GM18870 (cell line): ENCODE data around the gene RUSC1.
"Not testable (repeated sequence)": the region's sequence is repeated elsewhere in the genome, so short reads cannot be mapped to it uniquely, and the experiment has no call there.

Source experiments
- ATAC-seq: cut with Tn5 transposase; IDR thresholded peaks from one replicate; pipeline ENCODE4 v1.9.1; 2021; ENCODE audit warnings: moderate library complexity; ENCODE audit not compliant: unreplicated experiment

Gene RUSC1

GRCh38 chr1:155320661-155321617 lies at the start of gene RUSC1:
RUSC1 (plus strand) TSS chr1:155320894; CDS start chr1:155321774, 880 bp downstream.
- ATAC-seq = no peak

- no peak for ATAC-seq
Measured at GRCh38 chr1:155272466-155273342, 48.0 kb upstream of the RUSC1 start.

- ATAC-seq = peak; percentile 42
Measured at GRCh38 chr1:155273343-155274245, 47.1 kb upstream of the RUSC1 start, which contains the start of gene CLK2. CLK2 (minus strand) TSS chr1:155273504; CDS start chr1:155270977, 2,527 bp downstream.

GRCh38 chr1:155277070-155277901 lies 43.4 kb upstream of the RUSC1 start, which contains the start of gene HCN3:
HCN3 (plus strand) TSS chr1:155277463; CDS start chr1:155277591, 128 bp downstream.
- ATAC-seq = peak; percentile 47

- no peak for ATAC-seq
Measured at GRCh38 chr1:155277902-155278688, 42.6 kb upstream of the RUSC1 start.

GRCh38 chr1:155278689-155279160 lies 42.0 kb upstream of the RUSC1 start:
- no peak for ATAC-seq

- ATAC-seq = no peak
Measured at GRCh38 chr1:155279268-155279667, 41.4 kb upstream of the RUSC1 start.

- no peak for ATAC-seq
Measured at GRCh38 chr1:155282488-155283091, 38.1 kb upstream of the RUSC1 start.

- ATAC-seq = no peak
Measured at GRCh38 chr1:155284476-155284875, 36.2 kb upstream of the RUSC1 start.

- ATAC-seq = no peak
Measured at GRCh38 chr1:155285063-155285462, 35.6 kb upstream of the RUSC1 start.

GRCh38 chr1:155285631-155286044 lies 35.1 kb upstream of the RUSC1 start:
- no peak for ATAC-seq

GRCh38 chr1:155286544-155286943 lies 34.1 kb upstream of the RUSC1 start:
- ATAC-seq = no peak

- no peak for ATAC-seq
Measured at GRCh38 chr1:155287987-155288543, 32.6 kb upstream of the RUSC1 start.

GRCh38 chr1:155291006-155291405 lies 29.7 kb upstream of the RUSC1 start:
- ATAC-seq = not testable (repeated sequence)

- no peak for ATAC-seq
Measured at GRCh38 chr1:155293086-155293749, 27.5 kb upstream of the RUSC1 start.

GRCh38 chr1:155294520-155295182 lies 26.0 kb upstream of the RUSC1 start:
- ATAC-seq = no peak
